GM12874 (cell line): ENCODE data around the gene NUBPL.

ENCODE experiments used
- CTCF ChIP-seq: IDR thresholded peaks from 2 replicates; pipeline ENCODE4 v1.5.1; 2011; ENCODE audit warnings: low read depth, mild to moderate bottlenecking, control low read depth, low read length, moderate library complexity; ENCODE audit not compliant: insufficient read depth

Gene NUBPL

GRCh38 chr14:31560759-31561154, 447 bp upstream of the NUBPL start:
- no peak for TF ChIP-seq CTCF

GRCh38 chr14:31564194-31564593, 3.0 kb downstream of the NUBPL start:
- TF ChIP-seq CTCF, result no peak

- no peak for TF ChIP-seq CTCF
Measured at GRCh38 chr14:31566456-31566855, 5.3 kb downstream of the NUBPL start.

- TF ChIP-seq CTCF, result no peak
Measured at GRCh38 chr14:31567655-31568054, 6.5 kb downstream of the NUBPL start.

DNA sequence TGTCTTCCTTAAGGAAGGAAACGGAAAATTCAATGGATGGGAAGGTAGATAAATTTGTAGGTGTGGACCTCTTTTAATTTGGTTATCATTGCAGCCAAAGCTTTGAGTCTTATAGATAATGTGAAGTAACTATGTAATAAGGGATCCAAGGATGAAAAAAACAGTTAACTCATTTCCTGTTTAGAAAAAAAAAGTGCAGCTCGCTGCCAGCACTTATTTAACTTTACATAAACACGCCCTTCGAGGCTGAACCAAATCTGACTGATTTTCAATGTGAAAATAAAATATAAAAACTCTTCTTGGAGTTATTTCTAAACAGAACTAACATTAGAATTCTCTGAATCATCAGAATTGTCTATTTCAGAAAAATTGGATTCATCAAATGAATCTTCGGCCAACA, 7.0 kb downstream of the NUBPL start:
- no peak for TF ChIP-seq CTCF

GRCh38 chr14:31568671-31569070, 7.5 kb downstream of the NUBPL start:
- no peak for TF ChIP-seq CTCF

DNA sequence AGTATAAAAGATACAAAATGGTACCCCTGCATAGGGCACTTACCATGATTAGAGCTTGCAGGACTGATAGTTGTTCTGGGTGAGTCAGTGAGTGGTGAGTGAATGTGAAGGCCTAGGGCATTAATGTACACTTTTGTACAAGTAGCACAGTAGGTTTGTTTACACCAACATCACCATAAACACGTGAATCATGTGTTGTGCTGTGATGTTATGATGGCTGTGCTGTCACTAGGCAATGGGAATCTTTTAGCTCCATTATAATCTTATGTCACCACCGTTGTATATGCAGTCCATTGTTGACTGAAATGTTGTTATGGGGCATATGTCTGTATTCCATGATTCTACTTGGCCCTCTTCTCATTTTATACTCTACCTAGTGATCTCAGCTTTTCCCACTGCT, 11.8 kb downstream of the NUBPL start:
- no peak for TF ChIP-seq CTCF

DNA sequence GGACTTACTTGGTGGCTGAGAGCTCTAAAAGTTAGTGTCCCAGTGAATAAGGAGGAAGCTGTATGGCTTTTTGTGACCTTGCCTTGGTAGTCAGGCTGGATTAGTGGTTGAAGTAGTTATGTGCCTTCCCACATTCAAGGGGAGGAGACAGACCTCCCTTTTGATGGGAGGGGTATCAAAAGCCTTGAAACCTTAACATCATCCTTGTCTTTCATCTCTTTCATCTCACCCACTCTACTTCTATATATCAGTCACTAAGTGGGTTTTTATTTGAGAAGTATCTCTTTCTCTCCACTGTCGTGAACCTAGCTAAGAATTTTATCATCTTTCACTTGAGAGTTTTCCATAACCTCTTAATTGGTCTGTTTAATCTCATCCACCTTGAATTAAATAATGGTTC, 15.7 kb downstream of the NUBPL start:
- no peak for TF ChIP-seq CTCF
